Spleen (tissue), 11 donors: ENCODE results near the gene SHH. TPM values are rescaled to one million over a fixed set of nuclear protein-coding genes. Genes with fewer than 3 reads are reported as not detected.

Experiments used
- DNase-seq: peaks from one replicate; pipeline ENCODE4 v3.0.0-alpha.2; 2020
- H3K27ac ChIP-seq, 8 donors: fragments of 200-600 bp; sonication (generic) in 7 of 8; 1 replicate in 4 of 8; 2 replicates in 4 of 8; pipeline versions ENCODE4 v1.5.0 to v1.8.0; 2016 to 2021; ENCODE audit warnings: inconsistent platforms in 4 of 8, mild to moderate bottlenecking in 4 of 8, moderate library complexity in 1 of 8
- H3K27me3 ChIP-seq, 7 donors: fragments of 200-600 bp; sonication (generic) in 6 of 7; replicated peaks in 1 of 7; 1 replicate in 4 of 7; 2 replicates in 3 of 7; pipeline versions ENCODE4 v1.5.0 to v1.8.0; 2016 to 2021; ENCODE audit warnings: inconsistent platforms in 3 of 7, mild to moderate bottlenecking in 1 of 7
- H3K36me3 ChIP-seq, 6 donors: fragments of 200-600 bp; sonication (generic) in 5 of 6; 1 replicate in 4 of 6; 2 replicates in 2 of 6; pipeline versions ENCODE4 v1.5.0 to v1.8.0; 2016 to 2021; ENCODE audit warnings: inconsistent platforms in 2 of 6
- H3K4me1 ChIP-seq, 6 donors: fragments of 200-600 bp; sonication (generic) in 5 of 6; 1 replicate in 3 of 6; 2 replicates in 3 of 6; pipeline versions ENCODE4 v1.5.0 to v1.8.0; 2016 to 2021; ENCODE audit warnings: inconsistent platforms in 3 of 6
- H3K4me3 ChIP-seq, 8 donors: fragments of 200-600 bp; sonication (generic) in 7 of 8; 1 replicate in 4 of 8; 2 replicates in 4 of 8; pipeline versions ENCODE4 v1.5.0 to v1.8.0; 2016 to 2021; ENCODE audit warnings: inconsistent platforms in 4 of 8, mild to moderate bottlenecking in 4 of 8, moderate library complexity in 2 of 8
- H3K9me3 ChIP-seq, 8 donors: fragments of 200-600 bp; sonication (generic) in 7 of 8; 1 replicate in 4 of 8; 2 replicates in 4 of 8; pipeline versions ENCODE4 v1.5.0 to v1.8.0; 2016 to 2021; ENCODE audit warnings: inconsistent platforms in 4 of 8
- CTCF ChIP-seq, 11 experiments: fragments of 200-600 bp in 7 of 11; fragments of 450-650 bp in 4 of 11; sonication (generic) in 4 of 11; IDR thresholded peaks in 8 of 11; conservative IDR thresholded peaks in 3 of 11; 1 replicate in 7 of 11; 2 replicates in 4 of 11; pipeline versions ENCODE4 v1.4.0 to v1.8.0; 2016 to 2021; ENCODE audit warnings: antibody characterized with exemption in 11 of 11, inconsistent platforms in 4 of 11, mild to moderate bottlenecking in 1 of 11
- POLR2A ChIP-seq, 3 donors: fragments of 450-650 bp; IDR thresholded peaks; one replicate each; pipeline ENCODE4 v1.5.1; 2017; ENCODE audit warnings: antibody characterized with exemption in 3 of 3, mild to moderate bottlenecking in 1 of 3
- POLR2AphosphoS5 ChIP-seq, 3 donors: sonication (generic); formaldehyde crosslinking; IDR thresholded peaks; one replicate each; pipeline ENCODE4 v1.5.1; 2017; ENCODE audit warnings: antibody characterized with exemption in 3 of 3
- WGBS, 5 donors: extraction: QIAGEN DNeasy Blood & Tissue Kit in 3 of 5; methylation state at CpG; one replicate each; pipeline versions ENCODE4 v1.1.5 to v1.1.7; 2013 to 2018; 5-methylcytosine and 5-hydroxymethylcytosine counted together
- intact Hi-C: fragments of 100-400 bp; cut with DNase I; formaldehyde crosslinking; loops from one replicate; pipeline ENCODE4 v1.15.0; 2023; ENCODE audit warnings: low total_unique reads
- polyA plus RNA-seq, 3 donors: library from polyadenylated mRNA; stranded (reverse); fragments of 200-250 nt; gene quantifications; one replicate each; pipeline ENCODE4 v1.2.1, GENCODE V29; 2013
- total RNA-seq, 7 donors: library from RNA; depleted of rRNA in 3 of 7; stranded (reverse); fragments of >200 nt in 3 of 7; fragmentation: NEBNext Ultra II Directional in 4 of 7; extraction: Animal tissue kit (Norgen Biotek cat#: 25700) in 4 of 7; gene quantifications; one replicate each; pipeline versions ENCODE4 v1.1.0 to v1.2.1, GENCODE V29; 2016 to 2021
- donor health status: healthy with polysubstance abuse.
- donor health status: DM: no; HTN: no; CAD: no; lungs with moderate emphysema.
- donor health status: DM: no; HTN: no; CAD: no.
- donor health status: Bipolar disorder and iron deficiency.
- donor health status: healthy.
- donor health status: DM: no; HTN: no; CAD: no.
- donor health status: DM: yes; HTN: yes; CAD: no.

Gene SHH
- total and polyA plus RNA-seq, 10 donors, result not detected

- DNase-seq, result peak; percentile 52
- Histone ChIP-seq H3K36me3 (no peaks in the 10 kb centered on the region), H3K27me3 (peaks cover 5 to 96% (median 62%) of the 10 kb centered on the region in 7 donors), H3K9me3 (peaks cover 0 to 8% (median 0%) of the 10 kb centered on the region in 8 donors), H3K4me1 (peaks cover 3 to 38% (median 22%) of the 10 kb centered on the region in 6 donors), H3K4me3 (no peak overlapping the region), H3K27ac (no peak overlapping the region)
- intact Hi-C loops, result loop anchor here (10.0 kb wide), 1 partner anchor 660 kb away; no protein-coding TSS in a partner anchor
- WGBS, 5 donors, result 14 to 20% (median 18%) methylated on average over 18 to 22 of the region's 22 CpGs
- TF ChIP-seq POLR2A (IDR thresholded peaks at IDR 0.05), result no peak
- no peak for TF ChIP-seq POLR2AphosphoS5 (IDR thresholded peaks at IDR 0.05)
- no peak for TF ChIP-seq CTCF (IDR thresholded peaks at IDR 0.05 in 8 of 11, conservative IDR thresholded peaks at IDR 0.05 in 3 of 11)
These were observed 2.3 kb upstream of the SHH start for GRCh38 chr7:155814316-155815276.

DNA sequence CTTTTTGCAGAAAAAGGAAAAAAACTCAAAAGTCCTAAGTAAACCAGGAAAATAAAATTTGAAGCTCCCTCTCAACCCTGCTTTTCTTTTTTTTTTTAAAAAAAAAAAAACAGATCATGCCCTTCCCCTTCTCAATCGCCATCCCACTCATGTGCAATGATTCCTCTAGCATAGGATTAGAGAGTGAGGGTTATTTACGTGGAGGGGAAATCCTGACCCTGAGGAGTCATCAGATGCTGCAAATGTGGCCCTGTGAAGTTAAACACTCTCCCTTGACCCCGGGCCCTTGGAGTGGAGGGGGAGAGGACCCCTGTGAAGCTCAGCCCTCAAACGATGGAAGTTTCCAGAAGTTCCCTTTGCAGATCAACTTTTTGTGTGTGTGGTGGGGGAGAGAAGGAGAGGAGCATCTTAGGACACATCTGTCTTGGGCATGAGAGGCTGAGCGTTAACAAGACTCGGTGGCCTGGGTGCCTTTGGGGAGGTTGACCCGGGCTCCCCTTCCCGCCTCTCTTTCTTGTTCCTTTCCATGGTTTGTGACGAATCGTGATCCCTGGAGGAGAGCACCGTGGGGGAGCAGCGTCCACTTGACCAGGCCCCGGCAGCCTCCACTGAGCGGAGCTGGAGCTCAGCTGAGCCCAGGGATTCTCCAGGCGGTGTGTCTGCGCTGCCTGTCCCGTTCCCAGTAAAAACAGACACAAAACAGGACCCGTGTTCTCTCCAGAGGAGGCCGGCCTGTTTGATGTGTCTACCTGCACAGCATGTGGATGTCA, 1.5 kb upstream of the SHH start:
- Histone ChIP-seq H3K27ac (no peak overlapping the region), H3K4me1 (peaks cover 9 to 47% (median 30%) of the 10 kb centered on the region in 6 donors), H3K27me3 (peaks cover 5 to 96% (median 70%) of the 10 kb centered on the region in 7 donors), H3K9me3 (peaks cover 0 to 8% (median 0%) of the 10 kb centered on the region in 8 donors), H3K36me3 (no peaks in the 10 kb centered on the region), H3K4me3 (no peak overlapping the region)
- TF ChIP-seq POLR2A (IDR thresholded peaks at IDR 0.05) (no peak), CTCF (IDR thresholded peaks at IDR 0.05 in 8 of 11, conservative IDR thresholded peaks at IDR 0.05 in 3 of 11) (no peak), POLR2AphosphoS5 (IDR thresholded peaks at IDR 0.05) (no peak)
- intact Hi-C loops, result loop anchor here (10.0 kb wide), 1 partner anchor 661 kb away; no protein-coding TSS in a partner anchor
- 7 to 16% (median 12%) methylated on average over 19 of the region's 19 CpGs for WGBS, 5 donors
- peak; percentile 66 for DNase-seq

GRCh38 chr7:155813125-155813524, 862 bp upstream of the SHH start:
- peaks cover 5 to 96% (median 76%) of the 10 kb centered on the region in 7 donors for H3K27me3 ChIP-seq
- WGBS, 5 donors, result 5 to 23% (median 13%) methylated on average over 8 of the region's 8 CpGs

More at GRCh38 chr7:155813125-155813524, 862 bp upstream of the SHH start:
- no peak overlapping the region for H3K4me3 ChIP-seq
- intact Hi-C loops, result loop anchor here (10.0 kb wide), 1 partner anchor 662 kb away; no protein-coding TSS in a partner anchor
- H3K4me1 ChIP-seq, result peaks cover 12 to 53% (median 36%) of the 10 kb centered on the region in 6 donors
- H3K27ac ChIP-seq, result no peak overlapping the region
- DNase-seq, result peak; percentile 28
- H3K36me3 ChIP-seq, result no peaks in the 10 kb centered on the region
- TF ChIP-seq POLR2A (IDR thresholded peaks at IDR 0.05) (no peak), CTCF (IDR thresholded peaks at IDR 0.05 in 8 of 11, conservative IDR thresholded peaks at IDR 0.05 in 3 of 11) (no peak), POLR2AphosphoS5 (IDR thresholded peaks at IDR 0.05) (no peak)
- peaks cover 0 to 8% (median 0%) of the 10 kb centered on the region in 8 donors for H3K9me3 ChIP-seq
